Calu3 (cell line): ENCODE data around the gene MRPL18. TPM values are rescaled to one million over a fixed set of nuclear protein-coding genes. Genes with fewer than 3 reads are reported as not detected.
A peak's percentile ranks its signal among the peaks of the same experiment; 100 is the strongest.

Experiments used
- BruUV-seq: library from RNA; stranded (reverse); fragments of 400-500 nt; replicated peaks from 2 replicates; lab custom pipeline; 2021; lab: Mats Ljungman, UMichigan
- CTCF ChIA-PET: fragments of 300-600 bp; sonication (Branson Sonifier 250); formaldehyde crosslinking; loops from one replicate; lab custom pipeline; 2022; ENCODE audit warnings: antibody characterized with exemption; lab: Charles Lee
- DNase-seq: peaks from one replicate; pipeline ENCODE4 v3.0.0; 2022
- H3K27ac Mint-ChIP-seq: one replicate; pipeline ENCODE4 v1.8.0; 2022; ENCODE audit warnings: mixed read lengths; ENCODE audit not compliant: unreplicated experiment
- H3K27me3 Mint-ChIP-seq: one replicate; pipeline ENCODE4 v1.8.0; 2022; ENCODE audit warnings: mixed read lengths; ENCODE audit not compliant: unreplicated experiment
- H3K36me3 Mint-ChIP-seq: one replicate; pipeline ENCODE4 v1.8.0; 2022; ENCODE audit warnings: mild to moderate bottlenecking, moderate library complexity, mixed read lengths; ENCODE audit not compliant: insufficient read depth, unreplicated experiment
- H3K4me1 Mint-ChIP-seq: one replicate; pipeline ENCODE4 v1.8.0; 2022; ENCODE audit warnings: mild to moderate bottlenecking, low read depth, mixed read lengths; ENCODE audit not compliant: unreplicated experiment
- H3K4me3 Mint-ChIP-seq: one replicate; pipeline ENCODE4 v1.8.0; 2022; ENCODE audit warnings: mild to moderate bottlenecking, low read depth, moderate library complexity, mixed read lengths; ENCODE audit not compliant: unreplicated experiment
- H3K9me3 Mint-ChIP-seq: one replicate; pipeline ENCODE4 v1.8.0; 2022; ENCODE audit warnings: low read depth, mixed read lengths; ENCODE audit not compliant: unreplicated experiment
- CTCF ChIP-seq: fragments of 200-600 bp; IDR thresholded peaks from one replicate; pipeline ENCODE4 v1.8.0; 2022; ENCODE audit warnings: antibody characterized with exemption; ENCODE audit not compliant: unreplicated experiment
- intact Hi-C: fragments of 100-400 bp; cut with micrococcal nuclease; formaldehyde crosslinking; loops from one replicate; pipeline ENCODE4 v1.10.0; 2022; ENCODE audit not compliant: unreplicated experiment
- total RNA-seq: library from RNA; stranded (reverse); gene quantifications from 2 replicates; pipeline ENCODE4 v1.2.3, GENCODE V29; 2022

The MRPL18 gene
- total RNA-seq, 1 experiment from 2014 or later = 86.6 TPM

DNA sequence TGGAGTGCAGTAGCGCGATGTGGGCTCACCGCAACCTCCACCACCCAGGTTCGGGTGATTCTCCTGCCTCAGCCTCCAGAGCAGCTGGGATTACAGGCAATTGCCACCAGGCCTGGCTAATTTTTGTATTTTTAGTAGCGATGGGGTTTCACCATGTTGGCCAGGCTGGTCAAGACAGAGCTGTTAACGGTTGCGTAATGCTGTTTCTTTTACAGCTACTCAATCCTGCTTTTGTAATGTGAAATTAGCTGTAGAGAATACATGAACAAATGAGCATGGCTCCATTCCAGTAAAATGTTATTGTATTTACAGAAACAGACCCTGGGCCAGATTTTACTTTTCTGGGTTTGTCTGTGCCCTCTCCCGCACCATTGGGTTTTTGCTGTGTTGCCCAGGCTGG, 11.7 kb downstream of the MRPL18 start:
- Mint-ChIP-seq H3K4me3 (no peak overlapping the region), H3K9me3 (no peaks in the 10 kb centered on the region), H3K27ac (no peak overlapping the region), H3K27me3 (no peaks in the 10 kb centered on the region), H3K36me3 (peaks cover 33% of the 10 kb centered on the region), H3K4me1 (peaks cover 22% of the 10 kb centered on the region)
- intact Hi-C loops = no loop called here
- no TSS peak for BruUV-seq
- TF ChIP-seq CTCF = no peak
- no peak for DNase-seq
- CTCF ChIA-PET = no interaction called here

DNA sequence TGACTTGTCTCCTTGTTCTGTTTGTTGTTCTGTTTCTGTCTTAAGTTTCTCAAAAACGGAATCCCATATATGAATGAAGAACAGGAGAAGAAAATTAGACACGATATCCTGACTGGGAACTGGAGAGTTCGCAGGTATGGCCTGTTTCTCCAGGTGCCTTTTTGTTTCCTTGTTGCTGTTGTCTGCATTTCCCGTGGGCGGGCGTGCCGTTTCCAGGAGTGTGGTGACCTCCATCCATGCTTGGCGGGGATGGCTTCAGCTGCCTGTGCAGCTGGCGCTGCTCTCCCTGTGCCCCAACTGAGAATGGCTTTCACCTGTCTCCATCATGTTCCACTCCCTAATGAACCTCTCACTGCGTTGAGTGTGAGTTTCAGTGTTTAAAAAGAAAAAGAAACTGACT, 14.2 kb downstream of the MRPL18 start:
- TF ChIP-seq CTCF = no peak
- no peaks in the 10 kb centered on the region for H3K9me3 Mint-ChIP-seq
- no TSS peak for BruUV-seq
- H3K4me3 Mint-ChIP-seq = no peak overlapping the region
- no peak overlapping the region for H3K27ac Mint-ChIP-seq
- intact Hi-C loops = no loop called here
- CTCF ChIA-PET = no interaction called here
- DNase-seq = no peak
- peaks cover 23% of the 10 kb centered on the region for H3K36me3 Mint-ChIP-seq
- H3K27me3 Mint-ChIP-seq = no peaks in the 10 kb centered on the region
- peaks cover 24% of the 10 kb centered on the region for H3K4me1 Mint-ChIP-seq

GRCh38 chr6:159805440-159806020, 15.3 kb downstream of the MRPL18 start:
- Mint-ChIP-seq H3K36me3 (peaks cover 17% of the 10 kb centered on the region), H3K27me3 (peaks cover 6% of the 10 kb centered on the region), H3K4me3 (no peak overlapping the region), H3K9me3 (no peaks in the 10 kb centered on the region), H3K27ac (peak overlapping the region; percentile 44), H3K4me1 (peaks cover 29% of the 10 kb centered on the region)
- no peak for TF ChIP-seq CTCF
- intact Hi-C loops = loop anchor here (5.0 kb wide), 1 partner anchor 47 kb away; no protein-coding TSS in a partner anchor
- DNase-seq = no peak
- CTCF ChIA-PET = no interaction called here
- BruUV-seq = no TSS peak

DNA sequence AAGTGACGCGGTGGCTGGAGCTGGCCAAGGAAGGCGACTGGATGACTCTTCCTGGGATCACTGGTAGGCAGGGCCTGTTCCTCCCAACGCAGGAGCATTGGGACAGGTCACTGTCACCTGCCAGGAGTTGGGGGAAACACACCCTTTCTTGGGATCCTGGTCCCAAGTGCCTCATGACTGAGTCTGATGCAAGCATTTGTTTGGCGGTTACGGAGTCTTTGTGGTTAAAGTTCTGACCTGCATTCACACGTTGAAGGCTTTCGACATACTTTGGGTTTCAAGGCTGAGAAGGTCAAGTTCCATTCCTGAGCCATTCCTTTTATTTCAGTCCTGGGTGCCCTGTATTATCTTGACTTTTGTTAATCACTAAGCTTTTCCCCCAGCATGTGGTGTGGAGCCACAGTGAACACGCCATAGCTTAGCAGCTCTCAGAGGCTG, 15.8 kb downstream of the MRPL18 start:
- peaks cover 29% of the 10 kb centered on the region for H3K4me1 Mint-ChIP-seq
- H3K36me3 Mint-ChIP-seq = peaks cover 17% of the 10 kb centered on the region
- intact Hi-C loops = loop anchor here (5.0 kb wide), 1 partner anchor 46 kb away; no protein-coding TSS in a partner anchor
- no peak for TF ChIP-seq CTCF
- peak; percentile 55 for DNase-seq
- H3K9me3 Mint-ChIP-seq = no peaks in the 10 kb centered on the region
- no TSS peak for BruUV-seq
- H3K4me3 Mint-ChIP-seq = no peak overlapping the region
- peak overlapping the region; percentile 44 for H3K27ac Mint-ChIP-seq
- H3K27me3 Mint-ChIP-seq = peaks cover 11% of the 10 kb centered on the region
- CTCF ChIA-PET = interaction anchor here (0.5 to 1.4 kb wide), 2 partner anchors 16 to 79 kb away, joined by 7 to 14 read pairs; partner anchors contain the start of genes MRPL18 and TCP1
